GM23338 (cell line): ENCODE measurements around the gene NTM. TPM values are rescaled to one million over a fixed set of nuclear protein-coding genes. Genes with fewer than 3 reads are reported as not detected.

Source experiments
- ATAC-seq: fragments of 200-7000 bp; cut with Tn5 transposase; 3 replicates; pipeline ENCODE4 v1.9.1; 2020
- DNase-seq: peaks from one replicate; pipeline ENCODE4 v3.0.0-alpha.2; 2015; ENCODE audit warnings: low spot score
- H2AFZ ChIP-seq: fragments of 200-600 bp; sonication (generic); 2 replicates; pipeline ENCODE4 v1.8.0; 2016; ENCODE audit warnings: antibody characterized with exemption, mild to moderate bottlenecking, moderate library complexity
- H3F3A ChIP-seq: fragments of 200-600 bp; sonication (generic); replicated peaks from 2 replicates; pipeline ENCODE4 v1.8.0; 2017; ENCODE audit warnings: antibody characterized with exemption, mixed run types, low read depth
- H3K27ac ChIP-seq: fragments of 200-600 bp; sonication (generic); 2 replicates; pipeline ENCODE4 v1.6.1; 2016; ENCODE audit warnings: low read depth
- H3K27me3 ChIP-seq: fragments of 200-600 bp; sonication (generic); 2 replicates; pipeline ENCODE4 v1.8.0; 2016; ENCODE audit warnings: mild to moderate bottlenecking, mixed run types, moderate library complexity; ENCODE audit not compliant: insufficient read depth
- H3K36me3 ChIP-seq: fragments of 200-600 bp; sonication (generic); 2 replicates; pipeline ENCODE4 v1.8.0; 2016; ENCODE audit warnings: mild to moderate bottlenecking; ENCODE audit not compliant: insufficient read depth
- H3K4me1 ChIP-seq: fragments of 200-600 bp; sonication (generic); 2 replicates; pipeline ENCODE4 v1.8.0; 2016; ENCODE audit warnings: mild to moderate bottlenecking, moderate library complexity; ENCODE audit not compliant: insufficient read depth
- H3K4me2 ChIP-seq: fragments of 200-600 bp; sonication (generic); 2 replicates; pipeline ENCODE4 v1.7.1; 2017; ENCODE audit warnings: mixed run types
- H3K4me3 ChIP-seq: fragments of 200-600 bp; sonication (generic); 2 replicates; pipeline ENCODE4 v1.6.1; 2016; ENCODE audit warnings: mixed run types
- H3K79me2 ChIP-seq: fragments of 200-600 bp; sonication (generic); replicated peaks from 2 replicates; pipeline ENCODE4 v1.8.0; 2017; ENCODE audit warnings: mild to moderate bottlenecking; ENCODE audit not compliant: insufficient read depth
- H3K9me2 ChIP-seq: fragments of 200-600 bp; sonication (generic); 2 replicates; pipeline ENCODE4 v1.8.0; 2017; ENCODE audit not compliant: insufficient read depth
- H4K20me1 ChIP-seq: fragments of 200-600 bp; sonication (generic); replicated peaks from 2 replicates; pipeline ENCODE4 v1.8.0; 2017; ENCODE audit warnings: mild to moderate bottlenecking; ENCODE audit not compliant: insufficient read depth
- H3K27ac Mint-ChIP-seq: 2 replicates; pipeline ENCODE4 v1.8.0; 2020; ENCODE audit warnings: inconsistent platforms, mild to moderate bottlenecking, moderate library complexity, mixed read lengths
- H3K27me3 Mint-ChIP-seq: 3 replicates; pipeline ENCODE4 v1.8.0; 2022; ENCODE audit warnings: low read depth, mild to moderate bottlenecking, moderate library complexity, mixed read lengths, inconsistent platforms; ENCODE audit not compliant: insufficient read depth, poor library complexity
- H3K36me3 Mint-ChIP-seq: 3 replicates; pipeline ENCODE4 v1.8.0; 2021; ENCODE audit warnings: low read depth, mild to moderate bottlenecking, inconsistent platforms, moderate library complexity, mixed read lengths
- H3K4me1 Mint-ChIP-seq: 3 replicates; pipeline ENCODE4 v1.8.0; 2020; ENCODE audit warnings: mild to moderate bottlenecking, inconsistent platforms, mixed read lengths
- H3K4me3 Mint-ChIP-seq: 3 replicates; pipeline ENCODE4 v1.8.0; 2021; ENCODE audit warnings: moderate library complexity, mild to moderate bottlenecking, inconsistent platforms, mixed read lengths
- H3K9me3 Mint-ChIP-seq: 3 replicates; pipeline ENCODE4 v1.8.0; 2020; ENCODE audit warnings: moderate library complexity, mild to moderate bottlenecking, inconsistent platforms, mixed read lengths
- CREB1 ChIP-seq: fragments of 250-450 bp; sonication (Bioruptor Pico); IDR thresholded peaks from 2 replicates; pipeline ENCODE4 v1.5.0; 2020; ENCODE audit warnings: low read depth, mild to moderate bottlenecking, moderate library complexity
- CTCF ChIP-seq, 2 experiments: fragments of 200-600 bp in 1 of 2; sonication (generic) in 1 of 2; conservative IDR thresholded peaks; 2 replicates each; pipeline versions ENCODE4 v1.5.1 to v1.6.1; 2016 to 2017; ENCODE audit warnings: antibody characterized with exemption in 2 of 2, low read depth in 2 of 2, mild to moderate bottlenecking in 2 of 2, moderate library complexity in 1 of 2
- ETS1 ChIP-seq: IDR thresholded peaks from 2 replicates; pipeline ENCODE4 v1.6.1; 2016; ENCODE audit warnings: antibody characterized with exemption
- EZH2phosphoT487 ChIP-seq: fragments of 200-600 bp; sonication (generic); IDR thresholded peaks from one replicate; pipeline ENCODE4 v1.8.1; 2018; ENCODE audit warnings: antibody characterized with exemption; ENCODE audit not compliant: unreplicated experiment
- NANOG ChIP-seq: IDR thresholded peaks from 2 replicates; pipeline ENCODE4 v1.6.1; 2016; ENCODE audit warnings: antibody characterized with exemption, borderline replicate concordance
- POLR2AphosphoS5 ChIP-seq: IDR thresholded peaks from 2 replicates; pipeline ENCODE4 v1.6.1; 2016; ENCODE audit warnings: antibody characterized with exemption, low read depth
- STAT1 ChIP-seq: IDR thresholded peaks from one replicate; pipeline ENCODE4 v1.6.1; 2016; ENCODE audit warnings: antibody characterized with exemption; ENCODE audit not compliant: unreplicated experiment
- ZNF114 ChIP-seq: fragments of 250-450 bp; sonication (Bioruptor Pico); IDR thresholded peaks from 2 replicates; pipeline ENCODE4 v1.5.0; 2020; ENCODE audit warnings: mild to moderate bottlenecking, moderate library complexity
- ZNF331 ChIP-seq: fragments of 250-450 bp; sonication (Bioruptor Pico); IDR thresholded peaks from 2 replicates; pipeline ENCODE4 v1.5.0; 2020; ENCODE audit warnings: low read depth, mild to moderate bottlenecking, moderate library complexity
- polyA plus RNA-seq: library from polyadenylated mRNA; unstranded; fragments of >200 nt; fragmentation: Nextera tagmentation; extraction: Ambion mirVana; gene quantifications from 2 replicates; pipeline ENCODE4 v1.2.1, GENCODE V29; 2016
- total RNA-seq: library from RNA; depleted of rRNA; stranded (reverse); fragments of >200 nt; shearing (Covaris generic); gene quantifications from 2 replicates; pipeline ENCODE4 v1.2.3, GENCODE V29; 2014

NTM gene
- total and polyA plus RNA-seq, 2 experiments from 2014 or later: 10.6 to 14.6 TPM

- no peak for TF ChIP-seq EZH2phosphoT487
- no peak for TF ChIP-seq ZNF331 (CRISPR knock-in tag)
- TF ChIP-seq STAT1: no peak
- no peak for TF ChIP-seq ZNF114 (CRISPR knock-in tag)
- no peak for TF ChIP-seq CREB1 (CRISPR knock-in tag)
- no peak for TF ChIP-seq CTCF (conservative IDR thresholded peaks at IDR 0.05; ENCODE audit: low read depth in 2 of 2)
- no peak for TF ChIP-seq ETS1
- no peak for TF ChIP-seq NANOG
Measured at GRCh38 chr11:132346558-132347148, 976.2 kb downstream of the NTM start (continued).

GRCh38 chr11:132347156-132348090, 977.0 kb downstream of the NTM start:
- peaks cover 13% of the 10 kb centered on the region for H3K4me1 Mint-ChIP-seq
- Histone ChIP-seq H3K9me2 (no peaks in the 10 kb centered on the region), H3K79me2 (no peaks in the 10 kb centered on the region), H4K20me1 (no peaks in the 10 kb centered on the region), H3F3A (no peaks in the 10 kb centered on the region), H3K4me2 (peak overlapping the region; percentile 21; the same call in 1 of the 2 replicates), H3K4me1 (peaks cover 6% of the 10 kb centered on the region; the same call in 1 of the 2 replicates), H2AFZ (no peak overlapping the region; the same call in 1 of the 2 replicates), H3K27ac (no peak overlapping the region), H3K36me3 (no peaks in the 10 kb centered on the region), H3K4me3 (no peak overlapping the region), H3K27me3 (no peaks in the 10 kb centered on the region)
- H3K9me3 Mint-ChIP-seq: no peaks in the 10 kb centered on the region
- TF ChIP-seq CREB1 (CRISPR knock-in tag): no peak
- no peak for TF ChIP-seq ZNF114 (CRISPR knock-in tag)
- TF ChIP-seq EZH2phosphoT487: no peak
- TF ChIP-seq POLR2AphosphoS5: no peak
- H3K27ac Mint-ChIP-seq: no peak overlapping the region
- no peaks in the 10 kb centered on the region for H3K36me3 Mint-ChIP-seq
- ATAC-seq (peak; percentile 80), DNase-seq (peak; percentile 60)
- no peak overlapping the region for H3K4me3 Mint-ChIP-seq
- peaks cover 2% of the 10 kb centered on the region for H3K27me3 Mint-ChIP-seq
